ENCODE results near the gene TBC1D9. TPM values are rescaled to one million over a fixed set of nuclear protein-coding genes. Genes with fewer than 3 reads are reported as not detected.

The TBC1D9 gene
- total RNA-seq, 1 experiment from 2014 or later, result 12.9 TPM

DNA sequence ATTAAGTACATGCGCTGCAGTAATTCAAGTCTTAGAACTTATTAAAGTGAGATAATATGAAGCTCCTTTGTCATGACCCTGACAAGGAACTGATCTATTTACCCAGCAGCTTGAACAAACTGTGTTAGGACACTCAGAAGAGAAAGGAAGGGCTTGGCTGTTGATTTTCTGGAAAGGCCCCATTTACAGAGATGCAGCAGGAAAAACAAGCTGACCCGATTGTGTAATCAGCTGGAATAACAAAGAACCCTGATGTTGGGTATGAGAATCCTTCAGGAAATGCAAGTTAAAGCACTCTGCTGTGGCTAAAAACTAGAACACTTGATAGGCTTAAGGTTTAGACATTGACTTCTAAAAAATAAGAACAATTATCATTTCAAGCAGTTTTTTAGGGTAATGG lies 64.8 kb downstream of the TBC1D9 start:
- DNase-seq (ENCODE audit: low spot score), result no peak

DNA sequence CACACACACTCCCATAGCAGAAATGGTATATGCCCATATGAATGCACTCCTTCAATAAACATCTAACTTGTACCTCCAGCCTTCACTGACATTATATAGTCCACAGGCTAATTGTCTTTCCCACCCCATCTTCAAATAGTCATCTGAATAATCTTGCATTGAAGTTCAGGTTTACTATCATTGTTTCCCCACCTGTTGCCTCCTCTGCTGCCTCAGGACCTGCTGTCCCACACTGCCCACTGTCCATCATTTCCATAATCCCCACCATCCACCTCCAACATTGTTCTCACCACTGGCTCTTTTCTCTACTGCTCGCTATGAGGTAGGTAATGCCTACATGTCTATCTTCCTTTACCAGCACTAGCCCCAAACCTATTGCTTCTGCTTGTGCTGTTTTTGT lies 66.1 kb downstream of the TBC1D9 start:
- no peak for DNase-seq (ENCODE audit: low spot score)

DNA sequence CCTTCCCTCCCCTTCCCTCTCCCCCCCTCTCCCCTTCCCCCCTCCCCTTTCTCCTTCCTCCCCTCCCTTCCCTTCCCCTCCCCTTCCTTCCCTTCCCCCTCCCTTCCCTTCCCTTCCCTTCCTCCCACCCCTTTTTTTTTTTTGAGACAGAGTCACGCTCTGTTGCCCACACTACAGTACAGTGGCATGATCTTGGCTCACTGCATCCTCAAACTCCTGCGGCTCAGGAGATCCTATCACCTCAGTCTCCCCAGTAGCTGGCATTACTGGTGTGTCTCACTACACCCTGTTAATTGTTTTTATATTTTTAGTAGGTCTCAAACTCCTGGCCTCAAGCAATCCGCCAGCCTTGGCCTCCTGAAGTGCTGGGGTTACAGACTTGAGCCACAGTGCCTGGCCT lies 66.6 kb downstream of the TBC1D9 start:
- DNase-seq (ENCODE audit: low spot score), result no peak

DNA sequence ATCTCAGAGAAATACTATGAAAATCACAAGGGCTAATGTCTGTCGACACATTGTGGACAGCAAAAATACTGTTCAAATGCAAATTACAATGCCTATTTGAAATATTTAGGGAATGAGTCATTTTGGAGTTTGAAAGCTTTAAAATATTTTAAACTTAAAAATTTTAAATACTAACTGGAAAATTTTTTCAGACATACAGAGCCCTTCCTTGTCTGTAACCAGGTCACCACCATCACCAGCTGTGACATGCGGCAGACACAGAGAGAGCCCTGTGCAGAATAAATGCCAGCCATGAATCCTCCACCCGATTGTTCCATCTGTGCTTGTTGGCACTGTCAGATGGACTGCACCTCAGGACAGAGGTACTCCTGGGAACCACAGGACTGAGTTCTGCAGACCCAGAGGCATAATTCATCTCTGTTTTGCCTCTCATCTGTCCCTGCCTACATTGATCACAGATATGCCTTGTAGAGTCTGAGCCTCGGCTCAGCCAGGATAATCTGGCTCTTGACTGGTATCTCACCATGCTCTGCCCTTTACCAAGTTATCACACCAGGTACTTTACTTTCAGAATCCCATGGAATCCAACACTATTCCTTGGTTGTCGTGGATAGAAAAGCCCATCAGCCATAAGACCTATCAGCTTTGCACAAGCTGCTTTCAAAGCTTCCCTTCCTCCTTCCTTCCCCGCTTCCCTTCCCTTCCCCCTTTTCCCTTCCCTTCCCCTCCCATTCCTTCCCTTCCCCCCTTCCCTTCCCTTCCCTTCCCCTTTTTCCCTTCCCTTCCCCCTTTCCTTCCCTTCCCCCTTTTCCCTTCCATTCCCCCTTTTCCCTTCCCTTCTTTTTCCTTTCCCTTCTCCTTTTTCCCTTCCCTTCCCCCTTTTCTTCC lies 67.2 kb downstream of the TBC1D9 start:
- no peak for DNase-seq (ENCODE audit: low spot score)

DNA sequence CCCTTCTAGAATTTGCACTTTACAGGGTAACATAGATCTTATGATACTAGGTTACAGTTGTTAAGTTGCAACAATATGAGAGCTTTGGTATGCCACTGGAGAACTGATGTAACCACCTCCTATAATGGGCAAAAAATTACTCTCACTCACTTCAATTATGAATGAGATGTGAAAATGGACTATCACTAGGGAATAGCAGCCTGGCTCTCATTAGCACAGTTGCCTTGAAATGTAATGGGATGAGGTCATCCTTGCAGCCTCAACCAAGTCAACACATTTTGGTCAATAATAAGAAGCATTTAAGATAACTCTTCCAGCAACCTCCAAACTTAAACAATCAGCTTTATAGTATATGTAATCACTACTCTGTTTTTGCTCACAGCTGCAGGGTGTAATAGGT lies 69.4 kb downstream of the TBC1D9 start:
- no peak for DNase-seq (ENCODE audit: low spot score)

DNA sequence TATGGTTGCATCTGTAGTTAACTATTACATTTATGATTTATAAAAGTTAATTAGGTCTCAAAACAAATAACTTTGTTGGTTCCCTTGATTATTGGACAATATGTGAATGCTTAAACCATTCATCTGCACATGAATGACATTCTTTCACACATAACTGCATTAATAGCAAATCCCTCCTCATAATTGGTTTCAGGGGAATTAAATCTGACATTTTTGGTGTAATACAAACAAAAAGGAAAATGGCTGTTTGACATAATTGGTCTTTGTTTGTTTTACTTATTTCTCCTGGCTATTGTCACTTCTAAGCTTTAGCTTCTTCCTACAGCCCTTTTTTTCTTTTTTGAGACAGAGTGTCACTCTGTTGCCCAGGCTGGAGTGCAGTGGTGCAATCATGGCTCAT lies 71.9 kb downstream of the TBC1D9 start:
- no peak for DNase-seq (ENCODE audit: low spot score)

DNA sequence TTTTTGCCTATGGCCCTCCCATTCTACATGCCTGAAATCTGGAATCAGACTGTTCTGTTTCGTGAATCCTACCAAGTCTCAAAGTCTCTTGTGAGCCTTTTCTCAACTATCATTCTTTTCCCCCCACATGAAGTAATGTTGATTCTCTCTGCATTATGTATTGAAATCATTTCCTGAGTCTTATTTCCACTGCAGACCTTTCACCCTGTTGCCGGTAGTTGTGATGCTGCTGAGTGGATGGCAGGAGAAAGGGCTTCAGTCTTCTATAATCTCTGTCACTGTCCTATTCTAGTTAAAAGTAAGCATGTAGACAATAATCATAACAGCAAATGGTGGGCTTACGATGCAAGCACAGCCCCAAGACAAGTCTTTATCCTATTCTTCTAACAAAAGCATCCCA lies 75.0 kb downstream of the TBC1D9 start:
- no peak for DNase-seq (ENCODE audit: low spot score)

DNA sequence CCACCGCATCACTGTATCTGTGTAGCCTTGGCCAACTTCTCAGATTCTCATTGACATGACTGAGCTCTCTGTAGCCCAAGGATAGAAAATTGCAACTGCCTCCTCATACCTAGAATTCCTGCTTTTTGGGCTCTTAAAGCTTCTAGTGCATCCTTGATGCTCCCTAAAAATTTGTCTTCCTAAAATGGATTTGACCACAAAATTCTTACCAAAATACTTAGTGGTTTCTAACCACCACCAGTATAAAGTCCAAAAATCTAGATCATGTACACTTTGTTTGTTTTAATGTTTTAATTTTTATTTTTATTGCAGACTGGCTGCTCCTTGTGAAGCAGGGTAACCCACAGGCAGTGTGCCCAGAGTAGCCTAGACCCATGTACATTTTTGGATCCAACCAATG lies 75.5 kb downstream of the TBC1D9 start:
- DNase-seq (ENCODE audit: low spot score), result no peak

DNA sequence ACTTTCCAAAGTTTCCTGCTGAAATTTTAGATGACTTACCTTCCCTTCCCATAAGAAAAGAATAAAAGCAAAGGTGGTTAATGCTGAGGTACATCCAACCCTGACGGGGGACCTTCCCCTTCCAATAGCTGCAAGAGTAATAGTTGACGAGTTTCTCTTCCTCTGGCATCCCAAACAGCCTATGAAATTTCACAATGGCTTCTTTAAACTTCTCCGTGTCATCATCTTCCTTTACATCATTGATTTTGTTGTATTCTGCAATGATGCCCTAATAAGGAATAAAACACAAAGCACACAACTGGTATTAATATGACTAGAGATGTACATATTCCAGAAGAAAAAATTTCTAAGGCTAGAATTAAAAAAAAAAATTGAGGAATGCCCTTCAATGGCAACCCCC lies 76.6 kb downstream of the TBC1D9 start:
- DNase-seq (ENCODE audit: low spot score), result no peak

DNA sequence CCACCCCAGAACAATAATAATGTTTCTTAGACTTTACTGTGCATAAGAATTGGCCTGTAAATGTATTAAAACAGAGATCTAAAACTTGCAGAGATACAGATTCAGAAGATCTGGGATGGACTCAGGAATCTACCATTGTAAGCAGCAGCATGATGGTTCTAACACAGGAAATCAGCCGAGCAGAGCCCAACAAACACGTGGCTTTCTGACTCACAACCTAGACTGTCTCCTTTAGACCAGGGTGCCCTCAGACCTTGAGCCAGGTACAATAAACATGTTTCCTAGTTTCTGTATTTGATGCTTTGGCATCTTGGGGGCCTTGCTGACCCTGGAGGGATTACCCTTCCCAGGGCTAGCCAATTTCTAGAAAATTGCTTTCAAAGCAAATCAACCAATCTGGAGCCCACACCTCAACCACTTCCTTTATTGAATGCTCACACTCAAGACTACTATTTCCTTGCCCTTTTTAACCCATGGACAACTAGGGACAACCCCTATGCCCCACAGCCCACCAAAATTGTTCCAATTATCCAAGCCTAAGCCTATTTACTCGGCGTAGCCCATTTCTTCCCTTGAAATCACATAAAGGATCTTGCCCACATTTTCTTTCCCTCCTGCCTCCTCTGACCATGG lies 80.5 kb downstream of the TBC1D9 start:
- no peak for DNase-seq (ENCODE audit: low spot score)

DNA sequence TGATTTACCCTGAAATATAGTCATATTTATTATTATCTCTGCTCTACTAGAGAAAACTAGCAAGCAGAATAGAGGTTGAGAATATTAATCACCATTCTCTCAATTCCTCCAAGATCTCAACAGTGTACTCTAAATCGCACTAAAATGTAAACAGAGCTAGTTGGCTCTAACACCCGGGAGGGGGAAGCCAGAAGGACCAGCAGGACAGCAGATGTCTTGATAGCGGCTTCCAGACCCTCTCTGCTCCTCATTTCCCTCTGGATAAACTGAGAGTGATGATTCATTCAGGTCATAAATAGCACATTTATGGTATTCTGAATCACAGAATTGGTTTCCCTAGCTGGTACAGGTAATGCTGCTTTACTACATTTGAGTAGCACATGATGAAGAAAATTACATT lies 82.5 kb downstream of the TBC1D9 start:
- DNase-seq (ENCODE audit: low spot score), result no peak

DNA sequence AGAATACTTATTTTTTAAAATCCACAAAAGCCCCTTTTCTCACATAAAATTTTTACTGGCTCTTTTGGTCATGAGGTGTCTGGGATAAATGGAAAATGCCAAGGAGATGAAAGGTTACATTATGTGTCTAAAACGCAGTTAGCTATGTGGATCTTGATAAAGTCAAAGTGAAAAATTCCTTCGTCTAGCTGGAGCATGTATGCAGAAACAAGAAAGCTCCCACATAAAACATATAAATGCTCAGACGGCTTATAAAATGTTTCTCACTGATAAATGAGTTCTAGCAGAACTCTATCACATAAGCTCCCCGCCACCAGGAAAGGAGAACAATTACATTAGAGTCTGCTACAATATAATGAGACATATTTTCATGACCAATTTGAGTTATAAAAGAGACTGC lies 83.8 kb downstream of the TBC1D9 start:
- DNase-seq (ENCODE audit: low spot score), result no peak

DNA sequence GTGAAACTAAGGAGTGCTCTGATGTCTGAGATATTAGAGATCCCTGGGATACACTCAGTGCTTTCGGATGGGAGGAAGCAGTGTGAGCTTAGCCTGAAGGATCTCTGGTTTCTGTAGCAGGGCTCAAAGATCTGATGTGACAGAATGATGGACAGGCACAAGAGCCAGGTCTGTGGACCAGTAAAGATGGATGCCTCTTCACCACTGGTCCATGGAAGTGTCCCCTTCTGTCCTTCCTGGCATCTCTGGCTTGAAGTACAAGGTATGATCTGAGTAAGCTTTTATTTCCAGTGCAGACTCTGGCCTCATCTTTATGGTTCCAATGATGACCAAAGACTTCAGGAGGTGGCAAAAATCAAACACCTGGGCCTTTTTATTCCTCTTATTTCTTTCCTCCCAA lies 88.1 kb downstream of the TBC1D9 start:
- DNase-seq (ENCODE audit: low spot score), result no peak

DNA sequence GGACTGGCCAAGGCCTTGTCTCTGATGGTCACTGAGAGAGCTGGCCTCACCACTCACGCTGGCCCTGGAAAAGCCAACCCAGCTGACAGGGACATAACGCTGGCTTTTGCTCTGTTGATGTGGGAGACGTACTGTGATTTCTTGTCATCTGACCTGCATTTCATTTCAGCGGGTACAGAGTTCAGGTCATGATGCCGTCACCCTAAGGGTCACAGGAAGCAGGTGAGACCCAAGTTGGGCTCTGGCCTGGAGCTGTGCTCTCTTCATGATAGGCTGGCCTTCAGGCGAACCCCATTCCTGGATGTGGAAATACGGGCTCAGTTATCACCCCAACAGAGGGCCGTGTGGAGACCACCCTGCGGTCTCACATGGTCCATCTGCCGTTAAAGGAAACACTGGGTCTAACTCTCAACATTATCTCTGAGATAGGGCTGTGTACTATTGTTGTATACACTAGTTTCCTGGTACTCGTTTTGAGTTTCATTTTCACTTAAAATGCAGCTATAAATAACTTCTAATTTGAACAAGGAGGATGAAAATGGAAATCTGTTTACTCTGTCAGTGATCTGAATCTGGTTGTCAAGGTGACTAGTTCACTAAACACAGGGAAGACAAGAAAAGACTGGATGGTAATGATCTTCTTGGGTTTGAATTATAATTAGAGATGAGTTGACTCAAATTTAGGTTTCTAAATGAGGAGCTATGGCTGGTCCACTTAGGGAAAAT lies 89.1 kb downstream of the TBC1D9 start:
- no peak for DNase-seq (ENCODE audit: low spot score)

DNA sequence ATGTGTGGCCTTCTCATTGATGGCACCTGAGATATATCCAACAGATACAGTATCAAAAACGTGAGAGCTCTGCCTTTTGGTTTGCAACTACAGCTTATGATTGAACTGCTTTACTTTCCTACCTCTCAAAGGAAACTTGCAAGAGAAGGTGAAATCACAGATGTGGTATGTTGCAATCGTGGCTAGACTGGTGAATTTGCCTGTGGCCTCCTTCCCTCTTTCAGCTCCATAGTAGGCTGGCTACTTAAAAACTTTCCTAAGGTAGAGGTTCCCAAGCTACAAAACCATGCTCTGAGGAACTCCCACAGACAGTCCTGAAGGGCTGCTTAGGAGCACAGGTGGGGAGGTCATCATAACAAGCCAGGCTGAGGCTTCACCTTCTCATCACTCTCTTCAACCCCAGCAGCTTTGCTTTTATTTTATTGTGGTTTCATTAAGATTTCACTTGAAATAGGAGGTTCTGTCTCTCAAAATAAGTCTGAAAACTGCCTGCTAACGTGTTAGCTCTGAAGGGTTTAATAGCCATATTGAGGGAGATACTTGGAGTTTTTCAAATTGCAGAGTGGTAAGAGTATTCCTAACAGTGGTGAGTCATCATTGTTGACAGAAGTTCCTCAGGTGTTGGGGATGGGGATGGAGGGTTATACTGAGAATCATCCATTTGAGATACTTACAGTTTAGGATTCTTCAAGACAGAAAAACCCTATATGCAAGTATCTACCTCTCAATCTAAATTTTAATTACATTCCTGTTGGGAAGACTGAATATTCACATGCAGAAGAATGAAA lies 93.9 kb downstream of the TBC1D9 start:
- DNase-seq (ENCODE audit: low spot score), result no peak

DNA sequence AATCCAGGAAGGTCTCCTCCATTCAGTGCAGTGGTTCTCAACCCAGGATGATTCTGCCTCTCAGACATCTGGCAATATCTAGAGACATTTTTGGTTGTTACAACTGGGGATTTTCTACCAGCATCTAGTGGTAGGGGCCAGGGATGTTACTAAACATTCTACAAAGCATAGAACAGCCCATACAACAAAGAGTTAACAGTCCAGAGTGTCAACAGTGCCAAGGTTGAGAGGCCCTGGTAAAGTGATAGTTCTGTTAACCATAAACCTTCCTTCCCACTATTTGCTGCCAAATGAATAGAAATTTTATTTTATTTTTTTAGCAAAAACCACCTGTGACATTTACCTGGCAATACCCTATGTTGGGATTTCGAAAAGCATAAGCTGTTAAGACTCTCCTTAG lies 94.6 kb downstream of the TBC1D9 start:
- DNase-seq (ENCODE audit: low spot score), result no peak

DNA sequence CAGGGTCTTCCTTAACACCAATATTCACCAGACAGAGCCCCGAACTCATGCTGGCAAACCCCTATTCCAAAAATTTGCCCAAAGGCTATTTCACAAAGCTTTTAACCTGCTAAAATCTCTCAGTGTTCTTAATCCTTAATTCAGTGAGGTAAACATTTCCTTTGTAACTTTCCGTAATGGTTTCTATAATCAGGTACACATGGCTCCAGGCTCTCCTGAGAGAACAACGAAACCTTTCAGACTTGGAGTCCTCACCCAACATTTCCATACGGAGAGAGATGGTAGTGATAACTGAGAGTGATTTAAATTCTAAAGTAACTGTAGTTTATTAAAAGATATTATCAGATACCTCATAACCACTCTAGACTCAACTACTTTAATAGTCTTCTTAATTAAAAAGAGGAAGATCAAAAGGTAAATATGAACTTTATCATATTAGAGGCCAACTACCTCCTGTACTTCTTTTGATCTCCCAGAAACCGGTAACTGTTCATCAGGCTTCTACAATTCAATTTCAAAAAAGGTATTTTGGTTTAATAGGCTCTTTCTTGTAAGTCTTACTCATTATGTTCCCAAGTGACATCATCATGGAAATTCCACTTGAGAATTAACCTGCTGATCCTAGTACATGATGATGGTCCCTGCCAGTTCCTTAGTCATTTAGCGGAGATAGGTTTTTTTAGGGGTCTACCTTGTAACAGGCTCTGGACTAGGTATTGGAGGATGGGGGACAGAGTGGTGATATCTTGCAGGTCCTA lies 96.1 kb downstream of the TBC1D9 start:
- no peak for DNase-seq (ENCODE audit: low spot score)

DNA sequence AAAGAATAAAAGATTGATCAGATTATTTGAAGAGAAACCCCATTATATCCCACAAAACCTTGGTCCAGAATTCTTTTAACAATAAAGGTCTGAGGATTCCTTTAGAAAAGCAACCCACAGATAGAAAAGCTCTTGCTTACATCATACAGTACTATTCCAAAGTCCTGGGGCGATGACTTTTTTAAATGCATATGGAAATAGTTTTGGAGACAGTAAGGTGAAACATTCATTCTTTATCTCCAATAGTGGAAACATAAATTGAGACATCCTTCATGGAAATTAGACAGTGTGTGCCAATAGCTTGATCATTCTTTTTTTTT lies 101.7 kb downstream of the TBC1D9 start:
- DNase-seq (ENCODE audit: low spot score), result no peak

DNA sequence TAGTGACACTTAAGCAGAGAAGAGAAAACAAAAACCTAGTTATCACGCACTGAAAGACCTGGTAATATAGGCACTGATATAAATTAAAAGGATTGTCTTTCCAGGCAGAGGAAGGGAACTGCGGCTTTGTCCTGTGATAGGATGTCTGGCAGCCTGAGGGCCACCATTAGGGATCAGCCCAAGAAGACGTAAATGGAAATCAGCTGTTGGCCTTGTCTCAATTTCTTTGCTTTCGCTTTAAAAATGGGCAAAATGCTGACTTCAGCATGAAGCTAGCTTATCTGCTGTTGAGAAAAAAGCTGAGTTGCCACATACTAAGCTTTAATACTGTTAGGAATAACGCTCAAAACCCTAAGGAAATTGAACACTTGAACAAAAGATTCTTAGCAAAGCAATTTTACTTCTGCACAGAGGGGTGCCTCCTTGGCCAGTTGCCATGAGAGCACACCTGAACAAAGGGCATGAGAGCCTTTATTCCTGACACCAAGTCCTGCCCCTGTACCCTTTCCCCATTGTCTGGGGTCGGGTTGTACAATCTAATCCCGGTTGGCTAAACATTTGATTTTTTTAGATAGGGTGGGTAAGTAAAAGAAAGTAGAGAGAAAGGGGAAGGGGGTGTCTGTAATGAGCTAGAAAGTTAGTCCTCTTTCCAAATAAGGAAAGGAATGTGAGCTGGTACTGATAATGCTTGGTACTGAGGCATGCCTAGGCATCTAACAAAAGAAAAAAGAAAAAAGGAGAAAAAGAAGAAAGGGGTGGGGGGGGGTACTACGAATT lies 102.3 kb downstream of the TBC1D9 start:
- no peak for DNase-seq (ENCODE audit: low spot score)

DNA sequence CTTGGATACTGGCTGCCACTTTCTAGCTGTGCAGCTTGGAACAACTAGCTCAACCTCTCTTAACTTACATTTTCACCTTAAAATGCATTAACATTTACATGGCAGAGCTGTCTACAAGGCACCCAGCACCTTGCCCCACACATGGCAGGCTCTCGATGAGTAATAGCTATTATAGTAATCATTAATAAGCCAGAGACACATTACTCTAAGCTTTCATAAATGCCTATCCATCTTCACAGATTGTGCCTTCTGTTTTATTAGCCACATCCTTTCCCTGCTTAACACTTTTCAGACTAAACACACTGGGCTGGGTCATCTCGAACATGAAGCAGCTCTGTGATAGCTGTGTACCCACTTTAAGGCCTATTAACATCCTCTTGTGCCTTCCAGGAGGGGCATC lies 103.6 kb downstream of the TBC1D9 start:
- DNase-seq (ENCODE audit: low spot score), result no peak
